Measurements from ENCODE around the gene VPS13C.

VPS13C gene

DNA sequence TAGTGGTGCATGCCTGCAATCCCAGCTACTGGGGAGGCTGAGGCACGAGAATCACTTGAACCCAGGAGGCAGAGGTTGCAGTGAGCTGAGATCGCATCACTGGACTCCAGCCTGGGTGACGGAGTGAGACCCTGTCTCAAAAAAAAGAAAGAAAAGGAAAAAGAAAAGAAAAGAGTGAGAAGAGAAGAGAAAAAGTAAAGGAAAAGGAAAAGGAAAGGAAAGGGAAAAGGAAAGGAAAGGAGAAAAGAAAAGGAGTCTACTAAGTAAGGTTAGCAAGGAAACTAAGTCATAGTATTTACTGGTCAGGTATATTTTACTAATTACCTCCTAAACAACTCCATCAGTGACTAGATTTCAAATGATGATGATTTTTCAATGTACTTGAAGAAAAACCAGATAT, 198.3 kb downstream of the VPS13C start:
- no peak for DNase-seq (ENCODE audit: low read depth)

GRCh38 chr15:61857169-61857829, 202.9 kb downstream of the VPS13C start:
- DNase-seq (ENCODE audit: low read depth) = no peak

- DNase-seq (ENCODE audit: low read depth) = no peak
Measured at GRCh38 chr15:61856295-61856694, 204.0 kb downstream of the VPS13C start.

GRCh38 chr15:61853195-61853594, 207.1 kb downstream of the VPS13C start:
- DNase-seq (ENCODE audit: low read depth) = no peak

GRCh38 chr15:61851955-61852354, 208.3 kb downstream of the VPS13C start:
- DNase-seq (ENCODE audit: low read depth) = no peak

- DNase-seq (ENCODE audit: low read depth) = no peak
Measured at GRCh38 chr15:61849447-61849846, 210.8 kb downstream of the VPS13C start.

DNA sequence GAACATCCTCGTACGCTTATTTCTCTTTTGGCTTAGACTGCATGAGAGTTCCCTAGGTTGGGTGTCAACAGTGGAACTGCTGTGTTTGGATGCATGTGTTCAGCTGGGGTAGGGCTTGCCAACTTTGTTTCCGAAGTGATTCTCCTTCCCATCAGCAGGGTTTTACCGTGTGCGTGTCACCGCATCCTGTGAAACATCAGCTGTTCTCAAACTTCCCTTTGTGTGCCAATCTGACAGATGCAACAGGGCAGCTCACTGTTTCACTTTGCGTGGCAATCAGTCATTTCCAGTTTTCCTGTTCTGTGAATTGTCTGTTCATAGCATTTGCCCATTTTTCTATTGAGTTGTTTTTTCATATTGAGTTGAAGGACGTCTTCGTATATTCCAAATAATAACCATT, 218.8 kb downstream of the VPS13C start:
- no peak for DNase-seq (ENCODE audit: low read depth)

- DNase-seq (ENCODE audit: low read depth) = no peak
Measured at GRCh38 chr15:61840090-61840489, 220.2 kb downstream of the VPS13C start.

DNA sequence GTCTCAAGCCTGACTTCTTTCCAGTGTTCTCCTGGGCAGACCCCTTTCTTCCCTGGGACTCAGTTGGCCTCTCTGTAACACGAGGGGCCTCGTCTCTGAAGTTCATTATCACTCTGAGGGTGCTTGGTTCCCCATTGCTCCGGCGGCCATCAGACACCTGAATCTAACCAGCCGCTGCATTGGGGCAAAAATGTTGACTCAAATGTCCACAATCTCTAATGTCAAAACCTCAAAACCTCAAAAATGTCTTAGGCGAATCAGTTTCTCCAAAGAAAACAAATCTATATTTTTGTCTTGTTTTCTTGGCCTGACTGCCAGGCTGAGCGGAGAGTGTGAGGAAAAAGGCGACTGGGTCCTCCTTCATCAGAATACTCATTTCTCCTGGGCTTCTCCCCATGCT, 220.7 kb downstream of the VPS13C start:
- no peak for DNase-seq (ENCODE audit: low read depth)

DNA sequence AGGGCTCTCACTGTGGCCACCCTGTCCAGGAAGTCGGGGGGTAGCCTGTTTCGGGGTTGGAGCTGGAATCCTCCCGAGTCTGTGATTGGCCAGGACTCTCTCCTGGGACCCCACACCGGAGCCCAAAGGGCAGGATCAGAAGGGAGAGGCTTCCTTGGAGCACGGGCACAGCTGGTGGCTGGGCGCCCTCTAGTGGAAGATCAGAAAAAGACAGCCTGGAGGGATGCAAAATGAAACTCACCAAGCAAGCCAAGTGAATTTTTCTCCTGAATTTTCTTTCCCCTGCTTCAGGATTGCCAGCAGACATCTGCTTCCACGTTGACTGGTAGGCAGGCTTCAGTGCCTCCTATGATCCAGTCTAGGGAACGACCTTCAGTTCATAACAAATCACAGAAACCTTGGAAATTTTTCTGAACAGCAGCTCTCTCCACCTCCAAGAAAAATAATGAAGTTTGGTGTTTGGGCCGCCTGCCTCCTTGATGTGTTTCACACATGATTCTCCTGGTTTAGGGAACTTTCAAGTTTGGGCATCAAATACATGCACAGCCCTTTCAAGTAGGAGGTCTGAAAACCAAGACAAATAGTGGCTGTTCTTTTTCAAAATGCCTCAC, 224.6 kb downstream of the VPS13C start:
- peak; percentile 7 for DNase-seq (ENCODE audit: low read depth)

- no peak for DNase-seq (ENCODE audit: low read depth)
Measured at GRCh38 chr15:61835029-61835428, 225.2 kb downstream of the VPS13C start.

- DNase-seq (ENCODE audit: low read depth) = peak; percentile 21
Measured at GRCh38 chr15:61834076-61834697, 226.1 kb downstream of the VPS13C start.

- DNase-seq (ENCODE audit: low read depth) = no peak
Measured at GRCh38 chr15:61832223-61832622, 228.0 kb downstream of the VPS13C start.

DNA sequence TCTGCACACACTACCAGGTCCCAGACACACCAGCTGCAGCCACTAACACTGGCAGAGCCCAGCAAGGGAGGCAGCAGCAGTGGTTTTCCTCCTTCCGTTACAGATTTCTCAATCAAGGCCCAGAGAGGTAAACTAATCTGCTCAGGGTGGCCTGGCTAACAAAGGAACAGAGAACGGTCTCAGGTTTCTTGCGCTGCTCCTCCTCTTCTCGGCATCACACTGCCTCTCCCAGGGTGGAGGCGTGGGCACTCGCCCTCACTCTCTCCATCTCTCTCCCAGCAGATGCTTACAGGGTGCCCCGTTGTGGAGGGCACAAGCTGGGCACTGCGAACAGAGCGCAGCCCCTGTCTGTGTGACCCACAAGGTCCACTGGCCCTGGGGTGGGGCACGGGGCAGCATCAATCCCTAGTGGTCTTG, 228.7 kb downstream of the VPS13C start:
- DNase-seq (ENCODE audit: low read depth) = no peak

GRCh38 chr15:61830536-61831330, 229.5 kb downstream of the VPS13C start:
- no peak for DNase-seq (ENCODE audit: low read depth)

- no peak for DNase-seq (ENCODE audit: low read depth)
Measured at GRCh38 chr15:61829514-61829889, 230.7 kb downstream of the VPS13C start.

DNA sequence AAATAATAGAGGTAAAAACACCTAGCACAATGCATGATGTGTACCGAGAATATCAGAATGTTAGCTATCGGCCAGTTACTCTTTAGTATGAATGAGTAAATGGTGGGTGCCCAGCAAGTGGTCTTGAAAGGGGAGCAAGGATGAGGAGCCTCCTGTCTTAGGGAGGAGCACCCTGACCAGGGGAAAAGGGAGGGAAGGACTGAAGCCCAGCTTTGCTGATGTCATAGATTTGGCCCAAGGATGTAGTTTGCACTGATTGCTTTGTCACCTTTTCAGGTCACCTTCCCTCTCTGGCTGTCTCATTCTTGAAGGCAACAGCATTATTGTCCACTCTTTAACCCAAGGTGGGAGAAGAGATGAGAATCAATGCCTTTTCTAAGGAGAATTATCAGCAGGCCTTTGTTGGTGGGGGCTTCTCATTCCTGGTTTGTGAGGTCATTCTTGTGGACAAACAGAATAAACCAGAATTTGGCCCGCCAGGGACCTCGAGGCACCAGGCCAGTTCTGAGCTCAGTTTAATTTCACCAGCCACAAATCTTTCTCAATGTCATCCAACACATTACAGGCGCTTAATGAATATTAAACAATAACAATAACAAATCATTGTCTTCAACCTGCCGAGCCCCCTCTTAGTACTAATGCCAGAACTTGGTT, 231.3 kb downstream of the VPS13C start:
- DNase-seq (ENCODE audit: low read depth) = no peak

DNA sequence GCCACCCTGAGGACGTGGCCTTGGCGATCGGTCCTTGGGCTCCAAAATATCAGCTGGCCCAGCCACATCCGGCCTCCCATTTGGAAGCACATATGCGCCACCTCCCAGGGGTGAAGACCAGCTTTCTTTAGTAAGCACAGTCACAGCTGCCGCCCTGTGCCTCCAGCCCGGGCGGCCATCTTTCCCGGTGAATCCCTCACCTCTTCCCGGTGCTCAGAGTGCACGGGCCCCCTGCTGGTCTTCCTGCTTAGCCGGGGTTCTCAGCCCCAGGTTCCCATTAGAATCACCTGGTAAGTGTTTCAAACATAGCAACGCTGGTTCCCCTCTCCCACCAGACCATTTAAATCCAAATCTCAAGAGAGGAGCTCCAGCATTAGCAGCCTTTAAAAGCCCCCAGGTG, 232.2 kb downstream of the VPS13C start:
- no peak for DNase-seq (ENCODE audit: low read depth)

- DNase-seq (ENCODE audit: low read depth) = no peak
Measured at GRCh38 chr15:61827131-61827530, 233.1 kb downstream of the VPS13C start.

DNA sequence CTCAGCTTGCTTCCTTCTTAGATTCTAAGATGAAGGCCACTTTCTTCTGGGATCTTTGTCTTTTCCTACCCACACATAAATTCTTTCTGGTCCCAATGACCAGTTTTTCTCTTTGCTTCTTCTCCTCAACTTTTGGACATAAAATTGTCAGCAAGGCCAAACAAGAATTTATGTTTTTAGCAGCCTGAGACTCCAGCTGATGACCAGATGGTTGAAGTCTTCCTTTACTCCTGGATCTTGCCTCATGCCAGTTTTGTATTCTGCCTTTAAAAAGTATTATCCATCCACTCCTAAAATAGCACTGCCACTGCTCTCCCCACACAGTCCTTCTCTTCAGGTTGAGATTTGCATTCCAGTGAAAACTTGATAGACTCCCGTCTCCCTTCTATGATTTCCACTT, 236.0 kb downstream of the VPS13C start:
- no peak for DNase-seq (ENCODE audit: low read depth)

- no peak for DNase-seq (ENCODE audit: low read depth)
Measured at GRCh38 chr15:61822511-61822910, 237.7 kb downstream of the VPS13C start.

DNA sequence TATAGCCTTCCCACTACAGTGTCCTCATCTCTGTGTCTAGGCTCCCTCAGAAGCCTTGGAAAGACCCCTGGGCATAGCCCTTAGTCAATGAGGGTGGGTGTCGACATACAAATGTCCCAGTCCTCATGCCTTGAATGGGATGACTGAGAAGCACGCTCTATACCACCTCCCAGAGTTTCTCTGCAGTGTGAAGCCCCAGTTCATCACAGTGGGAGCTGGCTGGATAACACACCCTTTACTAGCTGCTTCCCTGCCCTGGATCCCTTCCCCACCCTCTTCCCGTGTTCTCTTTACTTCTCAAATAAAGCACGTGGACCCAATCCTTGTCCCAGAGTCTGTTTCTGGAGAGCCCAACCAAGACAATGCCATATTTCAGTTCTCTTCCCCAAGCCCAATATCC, 239.3 kb downstream of the VPS13C start:
- DNase-seq (ENCODE audit: low read depth) = no peak
